ENCODE measurements around the gene BTBD2.

BTBD2 gene

GRCh38 chr19:1956868-1957492 is 58.5 kb downstream of the BTBD2 start:
- no peak for DNase-seq

DNA sequence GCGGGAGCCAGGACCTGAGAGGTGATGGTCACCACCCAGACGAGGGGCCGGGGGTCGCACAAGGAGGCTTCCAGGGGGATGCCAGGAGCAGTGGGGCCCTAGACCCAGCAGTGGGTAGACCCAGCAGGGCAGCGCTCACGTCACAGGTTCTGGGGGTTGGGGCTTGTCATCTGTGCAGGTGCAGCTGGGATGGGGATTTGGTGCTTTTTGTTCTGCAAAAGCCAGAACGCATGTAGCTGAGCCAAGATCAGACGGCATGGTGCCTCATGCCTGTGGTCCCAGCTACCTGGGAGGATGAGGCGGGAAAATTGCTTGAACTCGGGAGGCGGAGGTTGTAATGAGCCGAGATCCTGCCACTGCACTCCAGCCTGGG is 59.4 kb downstream of the BTBD2 start:
- DNase-seq = no peak

- DNase-seq = no peak
These were observed 60.1 kb downstream of the BTBD2 start for GRCh38 chr19:1955171-1956121.

- no peak for DNase-seq
These were observed 61.0 kb downstream of the BTBD2 start for GRCh38 chr19:1954532-1954933.

DNA sequence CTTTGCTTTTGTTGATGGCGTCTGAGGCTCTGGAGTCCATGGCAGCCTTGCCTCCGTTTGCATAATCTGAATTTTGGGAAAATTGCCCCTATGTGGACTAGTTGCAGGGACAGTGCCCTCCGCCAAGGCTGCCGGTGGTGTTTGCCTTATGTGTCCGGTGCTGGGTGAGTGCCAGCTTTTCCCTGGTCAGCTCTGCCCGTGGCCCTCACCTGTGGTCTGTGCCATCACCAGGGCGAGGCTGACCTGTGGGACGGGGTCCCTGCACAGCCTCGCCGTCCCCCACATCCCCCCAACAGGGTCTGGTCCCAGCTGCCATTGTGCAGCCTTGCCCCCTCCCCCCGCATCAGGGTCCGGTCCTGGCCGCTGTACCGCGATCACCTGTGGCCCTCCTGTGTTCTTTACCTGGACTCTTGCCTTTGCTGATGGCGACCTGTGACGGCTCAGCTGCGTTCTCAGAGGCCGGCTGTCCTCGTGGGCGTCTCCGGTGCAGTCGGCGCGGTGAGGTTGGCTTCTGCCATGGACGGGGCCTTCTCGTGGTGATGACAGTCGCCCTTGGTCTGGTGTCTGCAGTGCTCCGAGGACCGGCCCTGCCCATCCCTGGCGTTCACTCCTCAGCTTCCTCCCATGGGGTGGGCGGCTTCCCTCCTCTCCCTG is 61.9 kb downstream of the BTBD2 start:
- DNase-seq = no peak

GRCh38 chr19:1953037-1953436 is 62.5 kb downstream of the BTBD2 start:
- DNase-seq = no peak

DNA sequence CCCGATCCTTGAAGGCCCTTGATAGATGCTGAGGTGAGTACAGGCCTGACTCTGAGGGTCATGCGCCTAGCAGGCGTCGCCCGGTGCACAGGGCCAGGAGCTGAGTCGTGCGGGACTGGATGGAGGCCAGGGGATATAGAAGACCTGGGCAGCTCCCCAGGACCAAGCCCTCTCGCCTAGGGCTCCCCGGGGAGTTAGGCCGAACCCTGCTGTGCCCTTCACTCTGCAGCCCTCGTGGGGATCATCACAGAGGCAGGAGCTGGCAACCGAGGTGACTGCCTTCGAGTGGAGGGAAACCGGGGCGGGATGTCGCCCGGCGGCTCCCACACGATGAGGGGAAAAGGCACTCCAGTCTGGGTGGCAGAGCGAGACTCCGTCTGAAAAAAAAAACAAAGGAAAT is 62.9 kb downstream of the BTBD2 start:
- no peak for DNase-seq

- DNase-seq = no peak
These were observed 64.9 kb downstream of the BTBD2 start for GRCh38 chr19:1950640-1951039.

GRCh38 chr19:1949304-1950101 is 66.0 kb downstream of the BTBD2 start:
- no peak for DNase-seq

GRCh38 chr19:1947651-1948209 is 67.8 kb downstream of the BTBD2 start:
- DNase-seq = no peak

DNA sequence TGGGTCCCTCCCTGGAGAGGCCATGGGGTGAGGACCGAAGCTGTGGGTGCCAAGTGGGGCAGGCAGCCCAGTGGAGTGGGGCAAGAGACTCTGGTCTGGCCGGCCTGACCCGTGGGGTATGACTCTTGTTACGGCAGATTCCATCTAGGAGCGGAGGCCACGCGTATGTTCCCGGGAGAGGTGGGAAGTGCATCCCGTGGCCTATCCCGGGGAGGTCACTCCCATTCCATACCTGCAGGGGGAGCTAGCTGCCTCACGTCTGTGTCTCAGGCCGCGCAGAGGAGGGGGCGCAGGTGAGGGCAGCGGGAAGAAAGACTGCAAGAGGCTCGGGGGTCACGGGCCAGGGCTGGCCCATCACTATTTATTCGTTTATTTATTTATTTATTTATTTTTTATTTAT is 69.6 kb downstream of the BTBD2 start:
- no peak for DNase-seq

DNA sequence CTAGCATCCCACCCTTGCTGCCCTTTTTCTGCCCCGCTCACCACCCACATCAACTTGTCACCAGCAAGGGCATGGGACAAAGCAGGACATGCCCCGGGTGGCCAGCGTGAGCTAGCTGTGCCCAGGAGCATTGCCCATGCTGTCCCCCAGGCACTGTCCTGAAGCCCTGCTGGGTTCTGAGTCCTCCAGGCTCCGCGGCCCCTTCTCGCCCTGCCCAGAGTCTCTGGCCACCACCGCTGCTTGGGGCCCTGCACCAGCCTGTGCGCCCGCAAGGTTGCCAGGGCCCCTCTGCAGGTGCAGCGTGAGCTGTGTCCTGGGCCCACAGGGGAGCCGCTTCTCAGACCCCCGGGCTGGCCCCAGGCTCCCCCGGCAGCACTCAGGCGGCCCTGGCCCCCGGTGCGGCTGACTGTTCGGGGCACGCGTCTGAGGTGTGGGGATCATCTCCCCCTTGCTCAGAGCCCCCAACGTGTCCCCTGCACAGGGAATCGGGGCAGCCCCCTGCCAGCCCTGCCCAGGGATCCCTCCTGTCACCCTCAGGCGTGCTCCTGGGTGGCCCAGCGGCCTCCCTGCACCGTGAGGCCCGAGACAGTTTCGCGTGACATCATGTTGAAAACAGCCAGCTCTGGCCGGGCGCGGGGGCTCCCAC is 70.5 kb downstream of the BTBD2 start:
- DNase-seq = no peak

- DNase-seq = no peak
These were observed 71.2 kb downstream of the BTBD2 start for GRCh38 chr19:1944088-1944915.

DNA sequence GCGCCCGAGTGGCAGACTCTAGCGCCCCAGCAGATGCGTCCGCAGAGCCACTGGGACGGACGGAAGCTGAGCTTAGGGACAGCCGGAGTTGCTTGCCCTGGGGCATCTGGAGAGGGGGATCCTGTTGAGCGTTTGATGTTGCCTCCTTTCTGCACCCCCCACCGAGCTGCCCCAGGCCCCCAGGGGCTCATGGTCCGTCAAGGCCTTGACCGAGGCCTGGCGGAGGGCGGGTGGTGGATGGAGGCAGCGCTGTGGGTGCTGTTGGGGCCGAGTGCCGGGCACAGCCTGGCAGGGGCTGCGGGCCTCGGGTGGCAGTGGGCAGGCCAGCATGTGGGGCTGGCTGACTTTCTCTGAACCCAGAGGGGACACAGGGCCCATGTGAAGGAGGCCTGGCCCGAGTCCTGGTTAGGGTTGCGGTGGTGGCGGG is 71.8 kb downstream of the BTBD2 start:
- DNase-seq = no peak

GRCh38 chr19:1942934-1943555 is 72.5 kb downstream of the BTBD2 start:
- no peak for DNase-seq

DNA sequence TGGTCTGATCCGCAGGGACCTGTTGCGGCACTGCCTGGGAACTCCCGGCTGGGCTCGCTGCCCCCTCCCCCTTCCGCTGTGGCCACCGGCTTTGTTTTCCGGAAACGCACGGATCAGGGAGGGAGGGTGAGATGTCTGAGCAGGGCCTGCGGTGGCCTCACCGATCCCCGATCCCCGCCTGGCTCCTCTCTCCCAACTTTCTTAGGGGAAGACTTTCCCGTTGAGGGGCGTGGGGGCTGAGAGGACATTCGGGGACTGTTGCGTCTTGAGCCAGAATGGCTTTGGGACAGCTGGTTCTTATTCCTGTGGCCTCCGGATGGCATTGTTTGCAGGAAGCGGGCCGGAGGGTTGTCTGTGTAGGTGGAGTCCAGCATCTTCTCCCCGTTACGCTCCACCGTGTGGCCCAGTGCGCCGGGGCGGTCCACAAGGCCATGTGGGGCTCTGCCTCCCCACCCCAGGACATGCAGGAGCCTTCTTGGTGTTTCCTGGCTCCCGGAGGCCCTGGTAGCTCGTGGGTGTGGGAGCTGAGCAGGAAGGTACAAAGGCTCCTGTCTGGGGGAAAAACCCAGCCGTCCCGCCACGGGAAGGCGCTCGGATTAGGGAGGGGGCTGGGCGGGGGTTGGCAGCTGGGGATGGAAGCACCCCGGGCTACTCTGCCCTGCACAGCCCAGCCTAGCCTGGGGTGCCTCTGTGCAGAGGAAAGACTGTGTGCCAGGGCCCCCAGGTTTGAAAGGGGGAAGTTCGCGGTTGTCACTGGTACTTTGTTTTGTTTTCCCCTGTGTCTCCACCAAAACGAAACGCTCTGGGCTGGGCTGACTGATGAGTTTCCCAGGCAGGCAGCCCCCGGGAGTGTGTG is 73.2 kb downstream of the BTBD2 start:
- peak; percentile 76 for DNase-seq

GRCh38 chr19:1941146-1942077 is 74.1 kb downstream of the BTBD2 start, which contains the start of gene CSNK1G2:
Gene CSNK1G2, plus strand, starts transcription at chr19:1941172. Its CDS starts 28,601 bp downstream, at chr19:1969773.
- no peak for DNase-seq

GRCh38 chr19:1938071-1938470 is 77.4 kb downstream of the BTBD2 start:
- DNase-seq = no peak

Measured in effector CD4-positive, alpha-beta T cell (primary cell).